Choroid plexus epithelial cell (primary cell): ENCODE data around the gene PRSS2.

ENCODE experiments used
- DNase-seq: peaks from one replicate; pipeline ENCODE4 v3.0.0-alpha.2; 2010; ENCODE audit warnings: low read depth
- H3K4me3 ChIP-seq: 2 replicates; pipeline ENCODE4 v1.5.1; 2011; ENCODE audit warnings: low read depth, mild to moderate bottlenecking, control low read depth, low read length, moderate library complexity
- CTCF ChIP-seq: conservative IDR thresholded peaks from 2 replicates; pipeline ENCODE4 v1.5.1; 2011; ENCODE audit warnings: low read depth, mild to moderate bottlenecking, control low read depth, inconsistent platforms, low read length, moderate library complexity

PRSS2 gene

DNA sequence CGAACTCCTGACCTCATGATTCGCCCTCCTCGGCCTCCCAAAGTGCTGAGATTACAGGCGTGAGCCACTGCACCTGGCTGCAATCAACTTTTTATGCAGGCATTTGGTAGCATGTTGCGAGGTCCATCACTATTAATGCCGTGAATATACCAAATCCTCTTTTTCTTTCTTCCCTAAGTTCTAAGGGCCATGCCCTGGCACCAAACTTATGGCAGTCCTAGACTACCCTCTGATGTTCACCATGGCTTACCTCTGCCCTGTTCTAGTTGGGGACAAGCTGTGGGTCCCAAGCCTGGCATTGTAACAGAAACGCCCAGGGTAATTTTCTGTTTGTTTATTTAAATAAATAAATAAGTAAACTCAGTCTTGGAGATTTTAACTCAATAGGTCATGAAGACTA is 13.3 kb downstream of the PRSS2 start:
- no peak overlapping the region for H3K4me3 ChIP-seq
- DNase-seq: no peak
- TF ChIP-seq CTCF: no peak

GRCh38 chr7:142784716-142785115 is 13.9 kb downstream of the PRSS2 start:
- no peak overlapping the region for H3K4me3 ChIP-seq
- DNase-seq: no peak
- no peak for TF ChIP-seq CTCF

- no peak for DNase-seq
- TF ChIP-seq CTCF: no peak
- H3K4me3 ChIP-seq: no peak overlapping the region
Observed at GRCh38 chr7:142785841-142786250, 15.1 kb downstream of the PRSS2 start.

DNA sequence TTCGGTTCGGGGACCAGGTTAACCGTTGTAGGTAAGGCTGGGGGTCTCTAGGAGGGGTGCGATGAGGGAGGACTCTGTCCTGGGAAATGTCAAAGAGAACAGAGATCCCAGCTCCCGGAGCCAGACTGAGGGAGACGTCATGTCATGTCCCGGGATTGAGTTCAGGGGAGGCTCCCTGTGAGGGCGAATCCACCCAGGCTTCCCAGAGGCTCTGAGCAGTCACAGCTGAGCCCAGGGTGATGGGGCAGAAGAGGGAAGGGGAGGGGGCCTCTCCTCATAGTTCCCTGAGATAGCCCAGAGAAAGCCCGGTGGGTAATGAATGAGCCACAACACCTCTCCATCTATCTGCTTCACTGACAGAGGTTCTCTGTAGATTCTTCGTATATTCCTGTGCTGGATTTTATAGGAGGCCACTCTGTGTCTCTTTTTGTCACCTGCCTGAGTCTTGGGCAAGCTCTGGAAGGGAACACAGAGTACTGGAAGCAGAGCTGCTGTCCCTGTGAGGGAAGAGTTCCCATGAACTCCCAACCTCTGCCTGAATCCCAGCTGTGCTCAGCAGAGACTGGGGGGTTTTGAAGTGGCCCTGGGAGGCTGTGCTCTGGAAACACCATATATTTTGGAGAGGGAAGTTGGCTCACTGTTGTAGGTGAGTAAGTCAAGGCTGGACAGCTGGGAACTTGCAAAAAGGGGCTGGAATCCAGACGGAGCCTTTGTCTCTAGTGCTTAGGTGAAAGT is 16.4 kb downstream of the PRSS2 start:
- no peak for DNase-seq
- no peak for TF ChIP-seq CTCF
- H3K4me3 ChIP-seq: no peak overlapping the region

GRCh38 chr7:142787783-142788182 is 17.0 kb downstream of the PRSS2 start:
- DNase-seq: no peak
- no peak for TF ChIP-seq CTCF
- no peak overlapping the region for H3K4me3 ChIP-seq

- DNase-seq: no peak
- no peak for TF ChIP-seq CTCF
- no peak overlapping the region for H3K4me3 ChIP-seq
Observed at GRCh38 chr7:142788303-142789289, 17.8 kb downstream of the PRSS2 start.
